Measurements from ENCODE around the gene SLC17A9.

DNA sequence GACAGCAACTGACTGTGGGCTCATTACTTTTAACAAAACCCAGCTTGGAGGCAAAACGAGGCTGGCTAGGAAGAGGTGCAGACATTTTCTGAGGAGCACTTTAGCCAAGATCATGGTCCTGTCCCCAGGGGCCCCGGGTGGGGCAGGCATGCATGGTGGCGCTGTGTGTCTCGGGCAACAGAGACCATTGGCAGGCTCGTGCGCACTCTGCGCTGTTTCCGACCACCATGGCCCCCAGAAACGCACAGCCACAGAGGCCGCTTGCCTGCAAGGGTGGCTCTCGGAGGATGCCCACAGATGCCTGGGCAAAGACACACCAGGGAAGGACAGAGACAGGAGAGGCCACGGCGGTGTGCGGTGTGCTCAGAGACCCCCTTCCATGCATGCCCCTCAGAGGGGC lies 47.5 kb downstream of the SLC17A9 start:
- TF ChIP-seq YY1 (IDR thresholded peaks at IDR 0.05; ENCODE audit: insufficient read depth, insufficient read length) (no peak), SUZ12 (IDR thresholded peaks at IDR 0.05; ENCODE audit: extremely low read depth, insufficient read depth, insufficient read length) (no peak), ZNF274 (IDR thresholded peaks at IDR 0.05; ENCODE audit: low read depth, low read length) (no peak)

Measured in NT2/D1 (cell line).